HG03064 (cell line): ENCODE measurements around the gene PIAS1.
A peak's percentile ranks its signal among the peaks of the same experiment; 100 is the strongest.
"Not testable (repeated sequence)": the region's sequence is repeated elsewhere in the genome, so short reads cannot be mapped to it uniquely, and the experiment has no call there.

ENCODE experiments used
- ATAC-seq: cut with Tn5 transposase; IDR thresholded peaks from one replicate; pipeline ENCODE4 v1.9.1; 2021; ENCODE audit warnings: low read depth; ENCODE audit not compliant: unreplicated experiment

PIAS1 gene

GRCh38 chr15:68211656-68212320 is 157.7 kb downstream of the PIAS1 start:
- no peak for ATAC-seq

GRCh38 chr15:68213491-68213845 is 159.4 kb downstream of the PIAS1 start:
- not testable (repeated sequence) for ATAC-seq

- ATAC-seq, result no peak
These were observed 160.1 kb downstream of the PIAS1 start for GRCh38 chr15:68213991-68214837.

- no peak for ATAC-seq
These were observed 160.7 kb downstream of the PIAS1 start for GRCh38 chr15:68214838-68215254.

GRCh38 chr15:68217341-68217740 is 163.2 kb downstream of the PIAS1 start:
- ATAC-seq, result no peak

- ATAC-seq, result no peak
These were observed 164.2 kb downstream of the PIAS1 start for GRCh38 chr15:68218331-68218730.

- no peak for ATAC-seq
These were observed 165.0 kb downstream of the PIAS1 start for GRCh38 chr15:68218847-68219798.

GRCh38 chr15:68220489-68220888 is 166.4 kb downstream of the PIAS1 start:
- ATAC-seq, result no peak

- no peak for ATAC-seq
These were observed 166.9 kb downstream of the PIAS1 start for GRCh38 chr15:68220967-68221366.

GRCh38 chr15:68221530-68222431 is 167.7 kb downstream of the PIAS1 start:
- not testable (repeated sequence) for ATAC-seq

- not testable (repeated sequence) for ATAC-seq
These were observed 168.3 kb downstream of the PIAS1 start for GRCh38 chr15:68222432-68222743.

- ATAC-seq, result no peak
These were observed 169.1 kb downstream of the PIAS1 start for GRCh38 chr15:68223171-68223570.

- no peak for ATAC-seq
These were observed 170.0 kb downstream of the PIAS1 start for GRCh38 chr15:68224108-68224507.

- ATAC-seq, result no peak
These were observed 170.6 kb downstream of the PIAS1 start for GRCh38 chr15:68224546-68225250.

GRCh38 chr15:68225442-68225841 is 171.3 kb downstream of the PIAS1 start:
- ATAC-seq, result not testable (repeated sequence)

GRCh38 chr15:68227643-68228142 is 173.6 kb downstream of the PIAS1 start:
- ATAC-seq, result no peak

GRCh38 chr15:68228143-68228970 is 174.2 kb downstream of the PIAS1 start:
- no peak for ATAC-seq

- ATAC-seq, result peak; percentile 25
These were observed 174.9 kb downstream of the PIAS1 start for GRCh38 chr15:68228971-68229385.
